A549 (cell line): ENCODE data around the gene MARK2. TPM values are rescaled to one million over a fixed set of nuclear protein-coding genes. Genes with fewer than 3 reads are reported as not detected.
A peak's percentile ranks its signal among the peaks of the same experiment; 100 is the strongest.

Source experiments
- ATAC-seq, 2 experiments: fragments of 200-7000 bp in 1 of 2; fragments of >200 bp in 1 of 2; cut with Nextera tagmentation in 1 of 2; cut with Tn5 transposase in 1 of 2; 3 replicates each; pipeline versions ENCODE4 v1.8.0 to v1.9.1; 2018 to 2020; ENCODE audit warnings: mild to moderate bottlenecking in 1 of 2, moderate library complexity in 1 of 2
- CTCF ChIA-PET: fragments of 300-600 bp; sonication (Branson Sonifier 250); formaldehyde crosslinking; extraction: SDS; loops from one replicate; lab custom pipeline; 2021; ENCODE audit warnings: antibody characterized with exemption, inconsistent platforms; lab: Yijun Ruan, JAX
- POLR2A ChIA-PET: fragments of 350-600 bp; formaldehyde crosslinking; extraction: SDS; loops from one replicate; lab custom pipeline; 2021; ENCODE audit warnings: antibody characterized with exemption, inconsistent platforms; lab: Yijun Ruan, JAX
- DNase-seq, 2 experiments: peaks; one replicate each; pipeline versions ENCODE4 v3.0.0 to v3.0.0-alpha.2; 2011 to 2016; ENCODE audit warnings: low read depth in 1 of 2, low spot score in 1 of 2
- FAIRE-seq: peaks from 2 replicates; lab custom pipeline; 2011; peaks lifted over from hg19 to GRCh38; lab: Jason Lieb, UNC
- H3K27ac ChIP-seq, 2 experiments: fragments of >200 bp; sonication (Bioruptor Twin); formaldehyde crosslinking; 3 replicates each; pipeline ENCODE4 v1.5.1; 2016 to 2017
- H3K4me1 ChIP-seq: fragments of >200 bp; sonication (Bioruptor Twin); formaldehyde crosslinking; 3 replicates; pipeline ENCODE4 v1.6.1; 2016
- H3K4me2 ChIP-seq: fragments of >200 bp; sonication (Bioruptor Twin); formaldehyde crosslinking; 3 replicates; pipeline ENCODE4 v1.6.1; 2016
- H3K4me3 ChIP-seq: fragments of >200 bp; sonication (Bioruptor Twin); formaldehyde crosslinking; 3 replicates; pipeline ENCODE4 v1.5.1; 2016
- H3K9me3 ChIP-seq: fragments of >200 bp; sonication (Bioruptor Twin); formaldehyde crosslinking; 3 replicates; pipeline ENCODE4 v1.6.1; 2016
- BCL3 ChIP-seq: fragments of >200 bp; sonication (Bioruptor Twin); formaldehyde crosslinking; IDR thresholded peaks from 3 replicates; pipeline ENCODE4 v1.6.1; 2016
- CBX8 ChIP-seq: fragments of 200-600 bp; sonication (generic); IDR thresholded peaks from 2 replicates; pipeline ENCODE4 v1.6.1; 2016
- CHD4 ChIP-seq: fragments of 200-600 bp; sonication (generic); IDR thresholded peaks from 2 replicates; pipeline ENCODE4 v1.6.1; 2016; ENCODE audit warnings: antibody characterized with exemption, mild to moderate bottlenecking, borderline replicate concordance
- E2F6 ChIP-seq: IDR thresholded peaks from 2 replicates; pipeline ENCODE4 v1.6.1; 2012; ENCODE audit warnings: low read depth, borderline replicate concordance
- FOSB ChIP-seq: fragments of 250-450 bp; sonication (Bioruptor Pico); IDR thresholded peaks from 2 replicates; pipeline ENCODE4 v1.5.0; 2020; ENCODE audit warnings: mild to moderate bottlenecking, moderate library complexity
- GATA3 ChIP-seq: IDR thresholded peaks from 2 replicates; pipeline ENCODE4 v1.6.1; 2012; ENCODE audit warnings: borderline replicate concordance
- HDAC2 ChIP-seq: fragments of 200-600 bp; sonication (generic); IDR thresholded peaks from 2 replicates; pipeline ENCODE4 v1.6.1; 2016
- HOXA7 ChIP-seq: fragments of 250-450 bp; sonication (Bioruptor Pico); IDR thresholded peaks from 2 replicates; pipeline ENCODE4 v1.5.0; 2020; ENCODE audit warnings: mild to moderate bottlenecking, moderate library complexity
- HOXB13 ChIP-seq: fragments of 250-450 bp; sonication (Bioruptor Pico); IDR thresholded peaks from 2 replicates; pipeline ENCODE4 v1.5.0; 2020; ENCODE audit warnings: low read depth, mild to moderate bottlenecking, moderate library complexity
- JUN ChIP-seq, 2 experiments: fragments of >200 bp; sonication (Bioruptor Twin); formaldehyde crosslinking; IDR thresholded peaks; 2 replicates in 1 of 2; 3 replicates in 1 of 2; pipeline ENCODE4 v1.6.1; 2016 to 2017
- KDM1A ChIP-seq: fragments of 200-600 bp; sonication (generic); IDR thresholded peaks from 2 replicates; pipeline ENCODE4 v1.6.1; 2016; ENCODE audit warnings: low read depth, mild to moderate bottlenecking
- KDM5A ChIP-seq: fragments of 200-600 bp; sonication (generic); IDR thresholded peaks from 2 replicates; pipeline ENCODE4 v1.6.1; 2016; ENCODE audit warnings: antibody characterized with exemption, mild to moderate bottlenecking
- MAZ ChIP-seq: fragments of 150-350 bp; IDR thresholded peaks from 2 replicates; pipeline ENCODE4 v1.6.1; 2014; ENCODE audit warnings: antibody characterized with exemption, low read depth, low read length, borderline replicate concordance
- NR3C1 ChIP-seq: fragments of >200 bp; sonication (Bioruptor Twin); formaldehyde crosslinking; IDR thresholded peaks from 3 replicates; pipeline ENCODE4 v1.6.1; 2017
- POLR2AphosphoS2 ChIP-seq: conservative IDR thresholded peaks from 2 replicates; pipeline ENCODE4 v1.6.1; 2012; ENCODE audit warnings: low read length, improper control_type of control experiment, inconsistent platforms
- RAD21 ChIP-seq, 2 experiments: fragments of >200 bp in 1 of 2; sonication (Bioruptor Twin) in 1 of 2; formaldehyde crosslinking in 1 of 2; IDR thresholded peaks in 1 of 2; conservative IDR thresholded peaks in 1 of 2; 2 replicates in 1 of 2; 3 replicates in 1 of 2; pipeline ENCODE4 v1.6.1; 2012 to 2018; ENCODE audit warnings: inconsistent platforms in 1 of 2
- RARB ChIP-seq: fragments of 250-450 bp; sonication (Bioruptor Pico); IDR thresholded peaks from 2 replicates; pipeline ENCODE4 v1.8.0; 2021; ENCODE audit warnings: mild to moderate bottlenecking, moderate library complexity
- SMC3 ChIP-seq: fragments of >200 bp; sonication (Bioruptor Twin); formaldehyde crosslinking; IDR thresholded peaks from 3 replicates; pipeline ENCODE4 v1.6.1; 2018; ENCODE audit warnings: inconsistent platforms
- SREBF2 ChIP-seq: fragments of 450-650 bp; IDR thresholded peaks from 2 replicates; pipeline ENCODE4 v1.6.1; 2014; ENCODE audit warnings: mild to moderate bottlenecking, moderate library complexity
- USF2 ChIP-seq: fragments of 450-650 bp; IDR thresholded peaks from 2 replicates; pipeline ENCODE4 v1.6.1; 2014; ENCODE audit warnings: antibody characterized with exemption
- ZFP36 ChIP-seq: fragments of 450-650 bp; IDR thresholded peaks from 2 replicates; pipeline ENCODE4 v1.6.1; 2014; ENCODE audit warnings: borderline replicate concordance; ENCODE audit not compliant: partially characterized antibody
- ZSCAN20 ChIP-seq: fragments of 250-450 bp; sonication (Bioruptor Pico); IDR thresholded peaks from 2 replicates; pipeline ENCODE4 v1.8.0; 2022; ENCODE audit warnings: mild to moderate bottlenecking, moderate library complexity
- WGBS: methylation state at CpG from one replicate; pipeline ENCODE4 v1.1.6; 2017; ENCODE audit errors: missing lambda C conversion rate; 5-methylcytosine and 5-hydroxymethylcytosine counted together
- polyA plus RNA-seq, 4 experiments: library from polyadenylated mRNA; depleted of rRNA in 3 of 4; stranded (reverse); fragments of >200 nt; fragmentation: RNase III in 1 of 4; extraction: RNeasy Plus Mini Kit Qiagen cat#74134 plus additional on column Dnase treatment in 1 of 4; gene quantifications; 2 replicates in 3 of 4; 3 replicates in 1 of 4; pipeline ENCODE4 v1.2.3, GENCODE V29; 2011 to 2017
- TF ChIP-seq, protein P1 (sequence below): IDR thresholded peaks from 2 replicates; pipeline ENCODE4 v1.6.1; 2012
- TF ChIP-seq, protein P2 (sequence below): fragments of >200 bp; sonication (Bioruptor Twin); formaldehyde crosslinking; IDR thresholded peaks from 2 replicates; pipeline ENCODE4 v1.6.1; 2016
- TF ChIP-seq, protein P3 (sequence below): fragments of 200-600 bp; sonication (generic); IDR thresholded peaks from 2 replicates; pipeline ENCODE4 v1.6.1; 2016; ENCODE audit warnings: antibody characterized with exemption, mild to moderate bottlenecking, moderate library complexity

Gene MARK2
- polyA plus RNA-seq, 2 of the 4 experiments (the other 2 are of a cell fraction) = 20.2 to 28.4 TPM

DNA sequence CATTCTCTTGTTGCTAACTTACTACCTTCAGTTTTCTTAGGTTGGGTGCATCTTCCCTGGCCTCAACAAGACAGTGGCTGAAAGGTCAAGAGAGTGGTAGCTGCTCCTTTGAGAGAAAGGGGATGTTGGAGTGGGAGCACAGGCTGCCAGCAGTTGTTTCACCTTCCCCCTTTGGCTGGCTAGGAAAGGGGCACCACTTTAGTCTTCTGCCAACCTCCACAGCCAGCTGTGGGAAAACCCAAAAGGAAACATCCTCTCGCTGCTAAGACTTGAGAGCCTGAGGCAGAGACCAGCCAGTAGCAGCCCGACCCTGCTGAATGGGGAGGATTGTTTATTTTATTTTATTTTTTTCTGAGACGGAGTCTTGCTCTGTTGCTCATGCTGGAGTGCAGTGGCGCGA, 34.4 kb downstream of the MARK2 start:
- CTCF ChIA-PET = interaction anchor here (0.8 to 2.6 kb wide), 6 partner anchors 9 to 73 kb away, joined by 3 to 16 read pairs (median 4); no protein-coding TSS in a partner anchor
- POLR2A ChIA-PET = interaction anchor here (0.6 to 1.1 kb wide), 2 partner anchors 35 to 71 kb away, joined by 3 to 5 read pairs; partner anchors contain the start of gene MARK2
- ATAC-seq (no peak), FAIRE-seq (no peak), DNase-seq (no peak)
- no peaks in the 10 kb centered on the region for H3K9me3 ChIP-seq
- peaks cover 48% of the 10 kb centered on the region for H3K4me1 ChIP-seq
- H3K4me2 ChIP-seq = no peak overlapping the region
- peak overlapping the region in 1 of 2 experiments; percentile 22; a peak in 1 of 6 replicates for H3K27ac ChIP-seq
- H3K4me3 ChIP-seq = no peak overlapping the region
- no peak for TF ChIP-seq HOXB13 (CRISPR knock-in tag)
- TF ChIP-seq SMC3 = no peak
- TF ChIP-seq ZFP36 = no peak
- TF ChIP-seq MAZ = no peak
- TF ChIP-seq NR3C1 = no peak
- no peak for TF ChIP-seq USF2
- TF ChIP-seq, protein P1, sequence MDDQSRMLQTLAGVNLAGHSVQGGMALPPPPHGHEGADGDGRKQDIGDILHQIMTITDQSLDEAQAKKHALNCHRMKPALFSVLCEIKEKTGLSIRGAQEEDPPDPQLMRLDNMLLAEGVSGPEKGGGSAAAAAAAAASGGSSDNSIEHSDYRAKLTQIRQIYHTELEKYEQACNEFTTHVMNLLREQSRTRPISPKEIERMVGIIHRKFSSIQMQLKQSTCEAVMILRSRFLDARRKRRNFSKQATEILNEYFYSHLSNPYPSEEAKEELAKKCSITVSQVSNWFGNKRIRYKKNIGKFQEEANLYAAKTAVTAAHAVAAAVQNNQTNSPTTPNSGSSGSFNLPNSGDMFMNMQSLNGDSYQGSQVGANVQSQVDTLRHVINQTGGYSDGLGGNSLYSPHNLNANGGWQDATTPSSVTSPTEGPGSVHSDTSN = no peak
- TF ChIP-seq SREBF2 = no peak
- TF ChIP-seq HOXA7 = no peak
- no peak for TF ChIP-seq GATA3
- 95% methylated on average over 5 of the region's 5 CpGs for WGBS

GRCh38 chr11:63874511-63874910, 35.6 kb downstream of the MARK2 start:
- WGBS = 93% methylated on average over 6 of the region's 6 CpGs
- TF ChIP-seq KDM1A (no peak), E2F6 (no peak), POLR2AphosphoS2 (no peak), SMC3 (no peak), FOSB (CRISPR knock-in tag) (no peak), HDAC2 (no peak), CHD4 (no peak), CBX8 (no peak), SREBF2 (no peak)
- TF ChIP-seq, protein P2, sequence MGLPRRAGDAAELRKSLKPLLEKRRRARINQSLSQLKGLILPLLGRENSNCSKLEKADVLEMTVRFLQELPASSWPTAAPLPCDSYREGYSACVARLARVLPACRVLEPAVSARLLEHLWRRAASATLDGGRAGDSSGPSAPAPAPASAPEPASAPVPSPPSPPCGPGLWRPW = no peak
- TF ChIP-seq, all 56 proteins: peak for 0
- Histone ChIP-seq H3K4me1 (peaks cover 45% of the 10 kb centered on the region), H3K4me2 (no peak overlapping the region), H3K4me3 (no peak overlapping the region), H3K9me3 (no peaks in the 10 kb centered on the region), H3K27ac (no peak overlapping the region)
- ChIA-PET POLR2A (no interaction called here), CTCF (interaction anchor here (1.0 to 4.1 kb wide), 3 partner anchors 9 to 37 kb away, joined by 5 to 32 read pairs (median 5); partner anchors contain the start of gene MARK2)
- DNase-seq = no peak
- ATAC-seq = no peak
- FAIRE-seq = no peak

DNA sequence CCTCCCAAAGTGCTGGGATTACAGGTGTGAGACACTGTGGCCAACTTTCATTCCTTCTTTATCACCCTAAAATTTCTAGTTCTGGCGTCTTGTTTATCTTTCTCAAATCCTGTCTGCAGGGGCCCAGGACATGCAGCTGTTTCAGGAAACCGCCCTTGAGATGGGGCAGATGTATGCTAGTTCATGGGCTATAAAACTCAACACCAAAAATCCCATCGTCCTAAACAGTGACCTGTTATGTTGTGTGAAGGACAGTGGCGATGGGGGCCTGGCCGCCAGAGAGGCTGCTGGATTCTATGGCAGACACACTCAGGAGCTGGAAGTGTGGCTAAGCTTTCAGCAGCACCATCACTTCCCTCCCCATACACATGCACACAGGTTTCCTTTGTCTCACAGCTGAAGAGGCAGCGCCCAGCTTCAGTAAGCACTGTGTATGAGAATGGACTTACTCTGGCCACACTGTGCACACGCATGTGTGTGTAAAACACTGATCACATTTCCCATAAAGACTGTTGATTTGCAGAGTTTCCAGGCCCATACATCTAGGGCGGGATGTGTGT, 36.7 kb downstream of the MARK2 start:
- Histone ChIP-seq H3K27ac (no peak overlapping the region), H3K4me3 (no peak overlapping the region), H3K4me1 (peaks cover 45% of the 10 kb centered on the region), H3K9me3 (no peaks in the 10 kb centered on the region), H3K4me2 (no peak overlapping the region)
- FAIRE-seq (no peak), DNase-seq (no peak), ATAC-seq (no peak)
- 99% methylated on average over 8 of the region's 8 CpGs for WGBS
- POLR2A ChIA-PET = interaction anchor here (0.7 kb wide), 1 partner anchor 63 kb away, joined by 3 read pairs; the partner anchor contains the start of gene NAA40
- CTCF ChIA-PET = interaction anchor here (0.7 to 4.1 kb wide), 7 partner anchors 10 to 70 kb away, joined by 3 to 32 read pairs (median 5); partner anchors contain the start of gene MARK2
- TF ChIP-seq RAD21 (conservative IDR thresholded peaks at IDR 0.05 in 1 of 2, IDR thresholded peaks at IDR 0.05 in 1 of 2) = no peak
- TF ChIP-seq, protein P2 = no peak
- TF ChIP-seq E2F6 = no peak
- no peak for TF ChIP-seq CBX8
- TF ChIP-seq, protein P3, sequence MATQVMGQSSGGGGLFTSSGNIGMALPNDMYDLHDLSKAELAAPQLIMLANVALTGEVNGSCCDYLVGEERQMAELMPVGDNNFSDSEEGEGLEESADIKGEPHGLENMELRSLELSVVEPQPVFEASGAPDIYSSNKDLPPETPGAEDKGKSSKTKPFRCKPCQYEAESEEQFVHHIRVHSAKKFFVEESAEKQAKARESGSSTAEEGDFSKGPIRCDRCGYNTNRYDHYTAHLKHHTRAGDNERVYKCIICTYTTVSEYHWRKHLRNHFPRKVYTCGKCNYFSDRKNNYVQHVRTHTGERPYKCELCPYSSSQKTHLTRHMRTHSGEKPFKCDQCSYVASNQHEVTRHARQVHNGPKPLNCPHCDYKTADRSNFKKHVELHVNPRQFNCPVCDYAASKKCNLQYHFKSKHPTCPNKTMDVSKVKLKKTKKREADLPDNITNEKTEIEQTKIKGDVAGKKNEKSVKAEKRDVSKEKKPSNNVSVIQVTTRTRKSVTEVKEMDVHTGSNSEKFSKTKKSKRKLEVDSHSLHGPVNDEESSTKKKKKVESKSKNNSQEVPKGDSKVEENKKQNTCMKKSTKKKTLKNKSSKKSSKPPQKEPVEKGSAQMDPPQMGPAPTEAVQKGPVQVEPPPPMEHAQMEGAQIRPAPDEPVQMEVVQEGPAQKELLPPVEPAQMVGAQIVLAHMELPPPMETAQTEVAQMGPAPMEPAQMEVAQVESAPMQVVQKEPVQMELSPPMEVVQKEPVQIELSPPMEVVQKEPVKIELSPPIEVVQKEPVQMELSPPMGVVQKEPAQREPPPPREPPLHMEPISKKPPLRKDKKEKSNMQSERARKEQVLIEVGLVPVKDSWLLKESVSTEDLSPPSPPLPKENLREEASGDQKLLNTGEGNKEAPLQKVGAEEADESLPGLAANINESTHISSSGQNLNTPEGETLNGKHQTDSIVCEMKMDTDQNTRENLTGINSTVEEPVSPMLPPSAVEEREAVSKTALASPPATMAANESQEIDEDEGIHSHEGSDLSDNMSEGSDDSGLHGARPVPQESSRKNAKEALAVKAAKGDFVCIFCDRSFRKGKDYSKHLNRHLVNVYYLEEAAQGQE = no peak
- TF ChIP-seq BCL3 = no peak
- TF ChIP-seq JUN (IDR thresholded peaks at IDR 0.05) = no peak
- no peak for TF ChIP-seq RARB (CRISPR knock-in tag)
- no peak for TF ChIP-seq KDM5A
- no peak for TF ChIP-seq ZSCAN20 (CRISPR knock-in tag)
